Activated naive CD4-positive, alpha-beta T cell treated with anti-CD3 and anti-CD28 coated beads, Interleukin-2, amount 10 ng/mL, durations not matched to agents 7 days and 5 days (primary cell): ENCODE measurements around the gene MPZL3.

Experiments used
- CTCF ChIA-PET: fragments of 350-600 bp; sonication (Branson Sonifier 250); formaldehyde crosslinking; loops from one replicate; lab custom pipeline; 2021; ENCODE audit warnings: antibody characterized with exemption; lab: Charles Lee
- DNase-seq: peaks from one replicate; pipeline ENCODE4 v3.0.0-alpha.2; 2020
- H3K27ac Mint-ChIP-seq: one replicate; pipeline ENCODE4 v1.8.0; 2021; ENCODE audit warnings: mild to moderate bottlenecking, moderate library complexity, mixed read lengths
- H3K27me3 Mint-ChIP-seq: one replicate; pipeline ENCODE4 v1.8.0; 2021; ENCODE audit warnings: mild to moderate bottlenecking, mixed read lengths
- H3K36me3 Mint-ChIP-seq: one replicate; pipeline ENCODE4 v1.8.0; 2021; ENCODE audit warnings: mixed read lengths
- H3K4me1 Mint-ChIP-seq: one replicate; pipeline ENCODE4 v1.8.0; 2021; ENCODE audit warnings: mixed read lengths
- H3K4me3 Mint-ChIP-seq: one replicate; pipeline ENCODE4 v1.8.0; 2021; ENCODE audit warnings: mild to moderate bottlenecking, moderate library complexity, mixed read lengths
- H3K9me3 Mint-ChIP-seq: one replicate; pipeline ENCODE4 v1.8.0; 2021; ENCODE audit warnings: mixed read lengths

MPZL3 gene

DNA sequence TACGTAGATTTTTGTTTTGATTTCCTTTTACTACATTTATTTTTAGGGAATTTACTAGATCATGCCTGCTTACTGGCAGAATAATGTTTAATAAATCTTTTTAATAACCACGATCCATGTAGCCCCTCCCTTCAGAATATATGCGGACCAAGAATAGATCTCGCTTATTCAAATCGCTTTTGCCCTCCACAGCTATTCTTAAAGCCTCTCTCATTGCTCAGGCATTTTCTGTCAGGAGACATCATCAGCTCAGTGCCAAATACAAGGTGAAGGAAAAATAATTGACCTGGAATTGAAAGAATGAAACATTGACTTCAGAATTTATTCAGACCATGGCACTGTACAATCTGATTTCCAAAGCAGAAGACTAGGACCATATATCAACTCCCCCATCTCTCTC is 17.3 kb downstream of the MPZL3 start:
- CTCF ChIA-PET: interaction anchor here (1.0 kb wide), 1 partner anchor 9 kb away, joined by 3 read pairs; no protein-coding TSS in a partner anchor
- Mint-ChIP-seq H3K9me3 (no peaks in the 10 kb centered on the region), H3K27ac (no peak overlapping the region), H3K27me3 (no peaks in the 10 kb centered on the region), H3K4me3 (no peak overlapping the region), H3K4me1 (peaks cover 29% of the 10 kb centered on the region), H3K36me3 (peaks cover 47% of the 10 kb centered on the region)
- no peak for DNase-seq

- Mint-ChIP-seq H3K9me3 (no peaks in the 10 kb centered on the region), H3K4me3 (no peak overlapping the region), H3K4me1 (peaks cover 20% of the 10 kb centered on the region), H3K27me3 (no peaks in the 10 kb centered on the region), H3K27ac (peak overlapping the region; percentile 29), H3K36me3 (peaks cover 55% of the 10 kb centered on the region)
- DNase-seq: no peak
- CTCF ChIA-PET: interaction anchor here (1.7 kb wide), 1 partner anchor 13 kb away, joined by 3 read pairs; no protein-coding TSS in a partner anchor
Measured at GRCh38 chr11:118233850-118234249, 18.3 kb downstream of the MPZL3 start.

DNA sequence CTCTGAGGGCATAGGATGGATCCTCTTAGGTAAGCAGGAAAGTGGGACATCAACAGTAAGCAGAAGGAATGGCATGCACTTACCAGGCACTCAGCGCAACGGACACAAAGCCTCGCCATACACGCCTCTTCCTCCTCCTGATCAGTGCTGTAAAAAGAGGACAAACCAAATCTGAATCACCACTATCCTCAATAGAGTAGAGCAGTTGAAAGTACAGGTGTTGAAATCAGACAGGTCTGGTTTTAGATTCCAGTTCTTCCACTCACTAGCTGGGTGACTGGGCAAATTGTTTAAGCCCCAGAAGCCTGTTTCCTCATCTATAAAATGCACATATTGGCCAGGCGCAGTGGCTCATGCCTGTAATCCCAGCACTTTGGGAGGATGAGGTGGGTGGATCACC is 18.8 kb downstream of the MPZL3 start:
- Mint-ChIP-seq H3K36me3 (peaks cover 54% of the 10 kb centered on the region), H3K27ac (no peak overlapping the region), H3K27me3 (no peaks in the 10 kb centered on the region), H3K9me3 (no peaks in the 10 kb centered on the region), H3K4me3 (no peak overlapping the region), H3K4me1 (peaks cover 15% of the 10 kb centered on the region)
- CTCF ChIA-PET: interaction anchor here (1.7 kb wide), 1 partner anchor 14 kb away, joined by 3 read pairs; no protein-coding TSS in a partner anchor
- DNase-seq: no peak

DNA sequence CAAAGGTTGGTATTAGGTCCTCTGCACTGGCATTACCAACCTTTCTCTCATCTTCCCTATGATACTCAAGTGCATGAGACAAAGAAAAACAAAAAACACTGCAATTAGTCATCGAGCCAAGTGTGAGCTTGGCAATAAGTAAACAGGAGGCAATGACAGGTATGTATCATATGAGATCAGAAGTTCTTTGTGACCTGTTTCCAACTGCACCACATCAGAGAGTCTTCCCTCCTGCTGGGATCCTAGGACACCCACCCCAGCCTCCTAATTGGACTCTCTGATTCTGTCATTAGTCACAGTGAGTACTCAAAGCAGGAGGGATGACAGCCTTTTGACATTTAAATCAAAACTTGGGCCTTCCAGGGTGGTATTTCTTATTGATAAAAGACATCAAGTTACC is 19.5 kb downstream of the MPZL3 start:
- no peak overlapping the region for H3K4me3 Mint-ChIP-seq
- CTCF ChIA-PET: interaction anchor here (1.7 kb wide), 1 partner anchor 14 kb away, joined by 3 read pairs; no protein-coding TSS in a partner anchor
- H3K9me3 Mint-ChIP-seq: no peaks in the 10 kb centered on the region
- DNase-seq: no peak
- H3K36me3 Mint-ChIP-seq: peaks cover 56% of the 10 kb centered on the region
- peaks cover 13% of the 10 kb centered on the region for H3K4me1 Mint-ChIP-seq
- H3K27me3 Mint-ChIP-seq: no peaks in the 10 kb centered on the region
- no peak overlapping the region for H3K27ac Mint-ChIP-seq

- H3K27ac Mint-ChIP-seq: no peak overlapping the region
- no peak for DNase-seq
- no peaks in the 10 kb centered on the region for H3K9me3 Mint-ChIP-seq
- peaks cover 10% of the 10 kb centered on the region for H3K4me1 Mint-ChIP-seq
- CTCF ChIA-PET: interaction anchor here (1.2 kb wide), 1 partner anchor 33 kb away, joined by 3 read pairs; no protein-coding TSS in a partner anchor
- no peak overlapping the region for H3K4me3 Mint-ChIP-seq
- H3K36me3 Mint-ChIP-seq: peaks cover 60% of the 10 kb centered on the region
- H3K27me3 Mint-ChIP-seq: no peaks in the 10 kb centered on the region
Measured at GRCh38 chr11:118231461-118231860, 20.7 kb downstream of the MPZL3 start.

- no peak overlapping the region for H3K27ac Mint-ChIP-seq
- CTCF ChIA-PET: interaction anchor here (1.0 to 1.2 kb wide), 3 partner anchors 12 to 31 kb away, joined by 3 read pairs; no protein-coding TSS in a partner anchor
Measured at GRCh38 chr11:118230088-118230487, 22.1 kb downstream of the MPZL3 start.

GRCh38 chr11:118229274-118229847 is 22.8 kb downstream of the MPZL3 start:
- Mint-ChIP-seq H3K4me3 (peak overlapping the region; percentile 34), H3K27ac (no peak overlapping the region), H3K9me3 (peaks cover 3% of the 10 kb centered on the region), H3K4me1 (peaks cover 17% of the 10 kb centered on the region), H3K27me3 (no peaks in the 10 kb centered on the region), H3K36me3 (peaks cover 57% of the 10 kb centered on the region)
- no peak for DNase-seq
- CTCF ChIA-PET: interaction anchor here (1.0 to 1.2 kb wide), 3 partner anchors 13 to 30 kb away, joined by 3 read pairs; no protein-coding TSS in a partner anchor

More at GRCh38 chr11:118230088-118230487, 22.1 kb downstream of the MPZL3 start:
- DNase-seq: peak; percentile 63
- H3K4me3 Mint-ChIP-seq: no peak overlapping the region
- H3K9me3 Mint-ChIP-seq: peaks cover 3% of the 10 kb centered on the region
- peaks cover 62% of the 10 kb centered on the region for H3K36me3 Mint-ChIP-seq
- H3K4me1 Mint-ChIP-seq: peaks cover 10% of the 10 kb centered on the region
- no peaks in the 10 kb centered on the region for H3K27me3 Mint-ChIP-seq

- Mint-ChIP-seq H3K27me3 (no peaks in the 10 kb centered on the region), H3K27ac (no peak overlapping the region), H3K36me3 (peaks cover 47% of the 10 kb centered on the region), H3K4me1 (peaks cover 23% of the 10 kb centered on the region), H3K4me3 (no peak overlapping the region), H3K9me3 (peaks cover 3% of the 10 kb centered on the region)
- CTCF ChIA-PET: interaction anchor here (1.2 to 2.0 kb wide), 3 partner anchors 11 to 36 kb away, joined by 3 to 10 read pairs (median 4); partner anchors contain the start of gene MPZL2
- no peak for DNase-seq
Measured at GRCh38 chr11:118227865-118228785, 24.0 kb downstream of the MPZL3 start.

GRCh38 chr11:118226781-118227180 is 25.4 kb downstream of the MPZL3 start:
- H3K27ac Mint-ChIP-seq: no peak overlapping the region
- CTCF ChIA-PET: interaction anchor here (0.8 to 4.0 kb wide), 8 partner anchors 10 to 58 kb away, joined by 3 to 30 read pairs (median 4); partner anchors contain the start of gene MPZL2
- H3K4me3 Mint-ChIP-seq: peak overlapping the region; percentile 22
- H3K9me3 Mint-ChIP-seq: peaks cover 3% of the 10 kb centered on the region
- H3K27me3 Mint-ChIP-seq: no peaks in the 10 kb centered on the region
- DNase-seq: peak; percentile 33
- peaks cover 33% of the 10 kb centered on the region for H3K4me1 Mint-ChIP-seq
- peaks cover 46% of the 10 kb centered on the region for H3K36me3 Mint-ChIP-seq

DNA sequence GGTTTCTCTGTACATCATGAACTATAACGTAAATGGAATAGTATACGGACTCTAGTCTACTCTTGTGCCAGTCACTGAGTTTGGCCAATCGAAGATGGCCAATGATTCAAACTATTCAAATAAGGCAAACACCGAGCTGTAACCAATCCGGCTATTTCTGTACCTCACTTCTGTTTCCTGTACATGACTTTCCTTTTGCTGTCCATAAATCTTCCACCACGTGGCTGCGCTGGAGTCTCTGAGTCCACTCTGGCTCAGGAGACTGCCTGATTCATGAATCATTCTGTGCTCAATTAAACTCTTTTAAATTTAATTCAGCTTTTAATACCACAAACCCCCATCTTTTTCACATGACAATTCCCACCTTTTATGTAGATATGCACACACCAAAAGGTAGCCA is 25.9 kb downstream of the MPZL3 start:
- no peak for DNase-seq
- Mint-ChIP-seq H3K27me3 (no peaks in the 10 kb centered on the region), H3K9me3 (peaks cover 3% of the 10 kb centered on the region), H3K4me3 (peak overlapping the region; percentile 22), H3K4me1 (peaks cover 38% of the 10 kb centered on the region), H3K36me3 (peaks cover 47% of the 10 kb centered on the region), H3K27ac (no peak overlapping the region)
- CTCF ChIA-PET: interaction anchor here (0.8 to 4.0 kb wide), 10 partner anchors 9 to 69 kb away, joined by 3 to 30 read pairs (median 4); no protein-coding TSS in a partner anchor

DNA sequence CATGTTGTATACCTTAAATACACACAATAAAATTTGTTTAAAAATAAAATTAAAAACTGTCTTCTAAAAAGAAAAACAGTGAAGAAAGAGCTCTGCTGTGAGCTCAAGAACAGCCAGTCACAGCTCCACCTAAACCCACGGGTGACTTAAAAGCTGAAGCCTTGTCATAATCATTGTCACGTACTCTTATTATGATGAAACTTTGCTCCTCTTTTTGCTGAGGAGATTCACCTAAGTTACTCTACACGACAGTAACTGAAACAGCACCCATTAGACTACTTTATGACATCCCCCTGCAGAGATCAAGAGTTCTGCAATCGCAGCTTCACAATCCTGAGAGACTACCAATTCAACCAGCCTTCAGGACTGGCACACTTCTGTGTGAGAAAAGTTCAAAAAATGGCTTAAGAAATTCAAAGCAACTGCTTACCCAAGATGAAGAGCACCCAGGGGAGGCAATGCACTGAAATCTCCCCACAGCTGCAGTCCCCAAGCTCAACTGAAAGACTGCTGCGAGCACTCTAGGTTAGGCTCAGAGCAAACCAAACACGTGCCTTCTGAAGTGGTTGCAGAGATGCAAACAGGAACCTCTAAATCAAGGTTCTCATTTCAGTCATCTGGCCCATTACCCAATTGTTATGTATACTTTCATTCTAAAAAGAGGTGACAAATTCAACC is 27.5 kb downstream of the MPZL3 start, which contains the start of gene JAML:
Gene JAML (minus strand): TSS at position 501 of the 678 bp plus-strand sequence. CDS start 10,145 bp downstream, outside the sequence.
- Mint-ChIP-seq H3K4me1 (peaks cover 55% of the 10 kb centered on the region), H3K27ac (no peak within 1 kb of the TSS), H3K9me3 (peaks cover 3% of the 10 kb centered on the region), H3K27me3 (no peaks in the 10 kb centered on the region), H3K4me3 (peak within 1 kb of the TSS; percentile 80), H3K36me3 (peaks cover 57% of the 10 kb centered on the region)
- DNase-seq: peak; percentile 85
- CTCF ChIA-PET: interaction anchor here (0.7 to 4.0 kb wide), 12 partner anchors 9 to 123 kb away, joined by 3 to 30 read pairs (median 5); no protein-coding TSS in a partner anchor

GRCh38 chr11:118223992-118224391 is 28.2 kb downstream of the MPZL3 start:
- peaks cover 61% of the 10 kb centered on the region for H3K4me1 Mint-ChIP-seq
- DNase-seq: no peak
- no peaks in the 10 kb centered on the region for H3K27me3 Mint-ChIP-seq
- H3K36me3 Mint-ChIP-seq: peaks cover 58% of the 10 kb centered on the region
- H3K27ac Mint-ChIP-seq: no peak overlapping the region
- H3K4me3 Mint-ChIP-seq: peak overlapping the region; percentile 80
- peaks cover 3% of the 10 kb centered on the region for H3K9me3 Mint-ChIP-seq
- CTCF ChIA-PET: interaction anchor here (0.6 to 4.0 kb wide), 11 partner anchors 9 to 124 kb away, joined by 3 to 30 read pairs (median 4); no protein-coding TSS in a partner anchor

DNA sequence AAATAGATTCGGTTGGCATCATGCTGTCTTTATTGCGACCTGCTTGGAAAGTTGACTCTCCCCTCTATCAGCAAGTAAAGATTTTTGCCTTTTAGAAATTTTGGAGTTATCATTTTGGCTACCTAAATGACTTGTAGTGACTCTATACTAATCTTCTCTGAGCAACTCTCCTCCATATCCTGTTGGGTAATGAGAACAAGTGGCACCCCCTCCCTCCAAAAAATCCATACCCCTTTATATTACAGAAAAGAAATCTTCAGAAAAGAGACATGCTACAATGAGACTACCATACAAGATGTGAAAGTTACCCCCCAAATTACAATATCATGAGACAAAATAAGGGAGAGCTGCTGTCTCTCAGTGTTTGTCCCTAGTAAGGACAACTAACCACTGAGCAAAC is 28.6 kb downstream of the MPZL3 start:
- Mint-ChIP-seq H3K9me3 (peaks cover 3% of the 10 kb centered on the region), H3K4me1 (peaks cover 66% of the 10 kb centered on the region), H3K36me3 (peaks cover 58% of the 10 kb centered on the region), H3K4me3 (peak overlapping the region; percentile 80), H3K27me3 (no peaks in the 10 kb centered on the region), H3K27ac (no peak overlapping the region)
- DNase-seq: no peak
- CTCF ChIA-PET: interaction anchor here (0.6 to 4.0 kb wide), 6 partner anchors 8 to 124 kb away, joined by 3 to 30 read pairs (median 4); no protein-coding TSS in a partner anchor
